Heart left ventricle (tissue), 13 donors: Measurements from ENCODE around the gene NAPA.

Source experiments
- POLR2A ChIP-seq, 2 donors: fragments of 450-650 bp; IDR thresholded peaks; one replicate each; pipeline ENCODE4 v1.6.1; 2017; ENCODE audit warnings: antibody characterized with exemption in 2 of 2, mild to moderate bottlenecking in 2 of 2, moderate library complexity in 2 of 2
- TF ChIP-seq, protein P1 (sequence below), 12 donors: fragments of 200-600 bp; sonication (generic) in 4 of 12; IDR thresholded peaks; one replicate each; pipeline versions ENCODE4 v1.5.0 to v1.8.0; 2018 to 2022; ENCODE audit warnings: antibody characterized with exemption in 12 of 12, mild to moderate bottlenecking in 5 of 12
- donor health status: ischemic (EF 13 %, LVEDD 7.1; RV severe dilation, severe dysfunction).
- donor health status: DM: no; HTN: yes; CAD: no.
- donor health status: DM: no; HTN: no; CAD: no.
- donor health status: ischemic (EF 25% LVEDD 6.9; RV normal size, moderate dysfunction).
- donor health status: ischemic (EF 25% LVEDD 5.7; RV mildly dilated, moderate dysfunction).
- donor health status: ischemic (EF 35%, LVEDD 5.7; RV mildly dilated, moderate dysfunction).
- donor health status: nonischemic (EF 11% LVEDD 7.7; RV severe dilation, severe dysfunction).
- donor health status: DM: yes; HTN: yes; CAD: no.
- donor health status: PGD.
- donor health status: ischemic (EF 29% LVEDD 5.4; RV normal size, mild dysfunction).
- donor health status: nonischemic (EF 23%, LVEDD 6.1; RV moderate dilation, normal function).

- TF ChIP-seq, protein P1, sequence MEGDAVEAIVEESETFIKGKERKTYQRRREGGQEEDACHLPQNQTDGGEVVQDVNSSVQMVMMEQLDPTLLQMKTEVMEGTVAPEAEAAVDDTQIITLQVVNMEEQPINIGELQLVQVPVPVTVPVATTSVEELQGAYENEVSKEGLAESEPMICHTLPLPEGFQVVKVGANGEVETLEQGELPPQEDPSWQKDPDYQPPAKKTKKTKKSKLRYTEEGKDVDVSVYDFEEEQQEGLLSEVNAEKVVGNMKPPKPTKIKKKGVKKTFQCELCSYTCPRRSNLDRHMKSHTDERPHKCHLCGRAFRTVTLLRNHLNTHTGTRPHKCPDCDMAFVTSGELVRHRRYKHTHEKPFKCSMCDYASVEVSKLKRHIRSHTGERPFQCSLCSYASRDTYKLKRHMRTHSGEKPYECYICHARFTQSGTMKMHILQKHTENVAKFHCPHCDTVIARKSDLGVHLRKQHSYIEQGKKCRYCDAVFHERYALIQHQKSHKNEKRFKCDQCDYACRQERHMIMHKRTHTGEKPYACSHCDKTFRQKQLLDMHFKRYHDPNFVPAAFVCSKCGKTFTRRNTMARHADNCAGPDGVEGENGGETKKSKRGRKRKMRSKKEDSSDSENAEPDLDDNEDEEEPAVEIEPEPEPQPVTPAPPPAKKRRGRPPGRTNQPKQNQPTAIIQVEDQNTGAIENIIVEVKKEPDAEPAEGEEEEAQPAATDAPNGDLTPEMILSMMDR (IDR thresholded peaks at IDR 0.05), result no peak
- TF ChIP-seq POLR2A (IDR thresholded peaks at IDR 0.05), result no peak
These were observed 11.9 kb upstream of the NAPA start for GRCh38 chr19:47526798-47527197.
